Activated naive CD8-positive, alpha-beta T cell treated with anti-CD3 and anti-CD28 coated beads for 36 hours (primary cell): ENCODE measurements around the gene CEBPB. TPM values are rescaled to one million over a fixed set of nuclear protein-coding genes. Genes with fewer than 3 reads are reported as not detected.
"Not testable (repeated sequence)": the region's sequence is repeated elsewhere in the genome, so short reads cannot be mapped to it uniquely, and the experiment has no call there.

ENCODE experiments used
- DNase-seq: peaks from one replicate; pipeline ENCODE4 v3.0.0; 2021
- H3K27ac Mint-ChIP-seq: one replicate; pipeline ENCODE4 v1.8.0; 2022; ENCODE audit warnings: mild to moderate bottlenecking, moderate library complexity, mixed read lengths
- H3K27me3 Mint-ChIP-seq: one replicate; pipeline ENCODE4 v1.8.0; 2022; ENCODE audit warnings: mild to moderate bottlenecking, mixed read lengths
- H3K36me3 Mint-ChIP-seq: one replicate; pipeline ENCODE4 v1.8.0; 2021; ENCODE audit warnings: mild to moderate bottlenecking, mixed read lengths
- H3K4me1 Mint-ChIP-seq: one replicate; pipeline ENCODE4 v1.8.0; 2021; ENCODE audit warnings: mixed read lengths
- H3K4me3 Mint-ChIP-seq: one replicate; pipeline ENCODE4 v1.8.0; 2022; ENCODE audit warnings: mild to moderate bottlenecking, moderate library complexity, mixed read lengths
- H3K9me3 Mint-ChIP-seq: one replicate; pipeline ENCODE4 v1.8.0; 2022; ENCODE audit warnings: mixed read lengths
- total RNA-seq, 2 experiments: library from RNA; stranded (reverse); gene quantifications; one replicate each; pipeline ENCODE4 v1.2.3, GENCODE V29; 2021

CEBPB gene
- total RNA-seq, 2 experiments from 2014 or later = 36.4 to 37.7 TPM

GRCh38 chr20:50194831-50195523 is 4.3 kb downstream of the CEBPB start:
- peaks cover 24% of the 10 kb centered on the region for H3K4me1 Mint-ChIP-seq
- peaks cover 3% of the 10 kb centered on the region for H3K9me3 Mint-ChIP-seq
- H3K27ac Mint-ChIP-seq = peak overlapping the region; percentile 52
- no peaks in the 10 kb centered on the region for H3K27me3 Mint-ChIP-seq
- DNase-seq = no peak
- peak overlapping the region; percentile 40 for H3K4me3 Mint-ChIP-seq
- H3K36me3 Mint-ChIP-seq = peaks cover 20% of the 10 kb centered on the region

GRCh38 chr20:50195524-50196120 is 5.0 kb downstream of the CEBPB start:
- peaks cover 24% of the 10 kb centered on the region for H3K4me1 Mint-ChIP-seq
- H3K27me3 Mint-ChIP-seq = no peaks in the 10 kb centered on the region
- H3K4me3 Mint-ChIP-seq = no peak overlapping the region
- no peak for DNase-seq
- peaks cover 20% of the 10 kb centered on the region for H3K36me3 Mint-ChIP-seq
- no peak overlapping the region for H3K27ac Mint-ChIP-seq
- H3K9me3 Mint-ChIP-seq = peaks cover 3% of the 10 kb centered on the region

GRCh38 chr20:50196248-50196647 is 5.6 kb downstream of the CEBPB start:
- Mint-ChIP-seq H3K27me3 (no peaks in the 10 kb centered on the region), H3K4me1 (peaks cover 24% of the 10 kb centered on the region), H3K9me3 (peaks cover 3% of the 10 kb centered on the region), H3K4me3 (no peak overlapping the region), H3K27ac (no peak overlapping the region), H3K36me3 (peaks cover 20% of the 10 kb centered on the region)
- DNase-seq = no peak

GRCh38 chr20:50196896-50197295 is 6.3 kb downstream of the CEBPB start:
- Mint-ChIP-seq H3K4me1 (peaks cover 24% of the 10 kb centered on the region), H3K27me3 (no peaks in the 10 kb centered on the region), H3K27ac (peak overlapping the region; percentile 20), H3K9me3 (peaks cover 3% of the 10 kb centered on the region), H3K4me3 (no peak overlapping the region), H3K36me3 (peaks cover 20% of the 10 kb centered on the region)
- no peak for DNase-seq

- no peak for DNase-seq
- Mint-ChIP-seq H3K4me1 (peaks cover 25% of the 10 kb centered on the region), H3K36me3 (peaks cover 15% of the 10 kb centered on the region), H3K27ac (no peak overlapping the region), H3K9me3 (peaks cover 3% of the 10 kb centered on the region), H3K27me3 (no peaks in the 10 kb centered on the region), H3K4me3 (no peak overlapping the region)
Observed at GRCh38 chr20:50197463-50198179, 7.0 kb downstream of the CEBPB start.

GRCh38 chr20:50198180-50198666 is 7.6 kb downstream of the CEBPB start:
- peaks cover 3% of the 10 kb centered on the region for H3K9me3 Mint-ChIP-seq
- H3K27me3 Mint-ChIP-seq = no peaks in the 10 kb centered on the region
- peaks cover 24% of the 10 kb centered on the region for H3K4me1 Mint-ChIP-seq
- H3K27ac Mint-ChIP-seq = no peak overlapping the region
- H3K36me3 Mint-ChIP-seq = peaks cover 9% of the 10 kb centered on the region
- no peak overlapping the region for H3K4me3 Mint-ChIP-seq
- DNase-seq = no peak

GRCh38 chr20:50198716-50199115 is 8.1 kb downstream of the CEBPB start:
- peaks cover 5% of the 10 kb centered on the region for H3K9me3 Mint-ChIP-seq
- H3K27me3 Mint-ChIP-seq = no peaks in the 10 kb centered on the region
- no peak for DNase-seq
- H3K4me1 Mint-ChIP-seq = peaks cover 20% of the 10 kb centered on the region
- no peak overlapping the region for H3K27ac Mint-ChIP-seq
- peaks cover 4% of the 10 kb centered on the region for H3K36me3 Mint-ChIP-seq
- H3K4me3 Mint-ChIP-seq = no peak overlapping the region

GRCh38 chr20:50199703-50200102 is 9.1 kb downstream of the CEBPB start:
- H3K36me3 Mint-ChIP-seq = peaks cover 2% of the 10 kb centered on the region
- no peak overlapping the region for H3K27ac Mint-ChIP-seq
- H3K4me3 Mint-ChIP-seq = no peak overlapping the region
- H3K27me3 Mint-ChIP-seq = no peaks in the 10 kb centered on the region
- peaks cover 13% of the 10 kb centered on the region for H3K9me3 Mint-ChIP-seq
- H3K4me1 Mint-ChIP-seq = peaks cover 11% of the 10 kb centered on the region
- no peak for DNase-seq

- Mint-ChIP-seq H3K27me3 (no peaks in the 10 kb centered on the region), H3K9me3 (peaks cover 13% of the 10 kb centered on the region), H3K4me1 (peaks cover 7% of the 10 kb centered on the region), H3K4me3 (no peak overlapping the region), H3K36me3 (peaks cover 2% of the 10 kb centered on the region), H3K27ac (no peak overlapping the region)
- no peak for DNase-seq
Observed at GRCh38 chr20:50200482-50201104, 10.0 kb downstream of the CEBPB start.

- H3K27ac Mint-ChIP-seq, H3K27me3 Mint-ChIP-seq, H3K4me1 Mint-ChIP-seq, H3K36me3 Mint-ChIP-seq, DNase-seq, H3K4me3 Mint-ChIP-seq: not testable (repeated sequence)
- peaks cover 13% of the 10 kb centered on the region for H3K9me3 Mint-ChIP-seq
Observed at GRCh38 chr20:50201710-50202109, 11.1 kb downstream of the CEBPB start.

- Mint-ChIP-seq H3K27ac (no peak overlapping the region), H3K36me3 (peaks cover 2% of the 10 kb centered on the region), H3K4me3 (no peak overlapping the region), H3K4me1 (peaks cover 5% of the 10 kb centered on the region), H3K27me3 (peaks cover 2% of the 10 kb centered on the region), H3K9me3 (peaks cover 13% of the 10 kb centered on the region)
- no peak for DNase-seq
Observed at GRCh38 chr20:50202677-50203076, 12.0 kb downstream of the CEBPB start.

GRCh38 chr20:50203951-50204937 is 13.6 kb downstream of the CEBPB start:
- no peak for DNase-seq
- H3K36me3 Mint-ChIP-seq = peaks cover 2% of the 10 kb centered on the region
- H3K4me3 Mint-ChIP-seq = no peak overlapping the region
- no peak overlapping the region for H3K27ac Mint-ChIP-seq
- H3K9me3 Mint-ChIP-seq = peaks cover 13% of the 10 kb centered on the region
- H3K4me1 Mint-ChIP-seq = peaks cover 5% of the 10 kb centered on the region
- H3K27me3 Mint-ChIP-seq = peaks cover 4% of the 10 kb centered on the region

- H3K9me3 Mint-ChIP-seq = peaks cover 10% of the 10 kb centered on the region
- no peak overlapping the region for H3K4me3 Mint-ChIP-seq
- no peaks in the 10 kb centered on the region for H3K36me3 Mint-ChIP-seq
- DNase-seq = no peak
- H3K4me1 Mint-ChIP-seq = peaks cover 12% of the 10 kb centered on the region
- no peak overlapping the region for H3K27ac Mint-ChIP-seq
- H3K27me3 Mint-ChIP-seq = peaks cover 4% of the 10 kb centered on the region
Observed at GRCh38 chr20:50207026-50207425, 16.4 kb downstream of the CEBPB start.

- Mint-ChIP-seq H3K36me3 (no peaks in the 10 kb centered on the region), H3K4me1 (peaks cover 7% of the 10 kb centered on the region), H3K4me3 (no peak overlapping the region), H3K27me3 (peaks cover 4% of the 10 kb centered on the region), H3K9me3 (peaks cover 10% of the 10 kb centered on the region), H3K27ac (no peak overlapping the region)
- DNase-seq = no peak
Observed at GRCh38 chr20:50208085-50208491, 17.5 kb downstream of the CEBPB start.
